Thoracic aorta (tissue), 2 donors: ENCODE measurements around the gene MVB12B. TPM values are rescaled to one million over a fixed set of nuclear protein-coding genes. Genes with fewer than 3 reads are reported as not detected.

Experiments used
- ATAC-seq: fragments of 150-250 bp; one replicate; pipeline ENCODE4 v1.8.0; 2017; ENCODE audit warnings: low read depth; ENCODE audit not compliant: insufficient number of reproducible peaks, low FRiP score
- DNase-seq: peaks from one replicate; pipeline ENCODE4 v3.0.0-alpha.2; 2020; ENCODE audit warnings: low spot score
- H3K27ac ChIP-seq, 2 donors: fragments of 200-600 bp; sonication (generic); 1 replicate in 1 of 2; 2 replicates in 1 of 2; pipeline ENCODE4 v1.5.1; 2016; ENCODE audit warnings: mild to moderate bottlenecking in 2 of 2, moderate library complexity in 2 of 2
- H3K27me3 ChIP-seq: fragments of 200-600 bp; sonication (generic); replicated peaks from 2 replicates; pipeline ENCODE4 v1.6.0; 2016; ENCODE audit warnings: mild to moderate bottlenecking; ENCODE audit not compliant: insufficient read depth
- H3K36me3 ChIP-seq: fragments of 200-600 bp; sonication (generic); one replicate; pipeline ENCODE4 v1.5.1; 2016
- H3K4me1 ChIP-seq, 2 donors: fragments of 200-600 bp; sonication (generic); 1 replicate in 1 of 2; 2 replicates in 1 of 2; pipeline versions ENCODE4 v1.5.1 to v1.6.0; 2016; ENCODE audit warnings: low read depth in 2 of 2, mild to moderate bottlenecking in 1 of 2; ENCODE audit not compliant: control insufficient read depth in 1 of 2
- H3K4me3 ChIP-seq: fragments of 200-600 bp; sonication (generic); 2 replicates; pipeline ENCODE4 v1.5.1; 2016; ENCODE audit warnings: mild to moderate bottlenecking
- H3K9me3 ChIP-seq: fragments of 200-600 bp; sonication (generic); 2 replicates; pipeline ENCODE4 v1.5.1; 2016
- CTCF ChIP-seq: fragments of 200-600 bp; sonication (generic); IDR thresholded peaks from one replicate; pipeline ENCODE4 v1.5.1; 2019; ENCODE audit warnings: antibody characterized with exemption
- total RNA-seq, 2 donors: library from RNA; depleted of rRNA; stranded (reverse); fragments of >200 nt; gene quantifications; one replicate each; pipeline versions ENCODE4 v1.1.0 to v1.2.3, GENCODE V29; 2016

Gene MVB12B
- total RNA-seq, 2 donors from 2014 or later = 18.4 to 21.7 TPM

GRCh38 chr9:126531591-126531990 is 205.0 kb downstream of the MVB12B start:
- no peak for DNase-seq

GRCh38 chr9:126532019-126532462 is 205.4 kb downstream of the MVB12B start:
- TF ChIP-seq CTCF = no peak
- Histone ChIP-seq H3K36me3 (no peaks in the 10 kb centered on the region), H3K27ac (no peak overlapping the region), H3K9me3 (no peaks in the 10 kb centered on the region), H3K4me3 (no peak overlapping the region), H3K27me3 (no peaks in the 10 kb centered on the region), H3K4me1 (no peaks in the 10 kb centered on the region)
- DNase-seq (no peak), ATAC-seq (no peak)

More at GRCh38 chr9:126531591-126531990, 205.0 kb downstream of the MVB12B start:
- no peak overlapping the region for H3K4me3 ChIP-seq
- H3K27me3 ChIP-seq = no peaks in the 10 kb centered on the region
- no peak for ATAC-seq
- no peaks in the 10 kb centered on the region for H3K4me1 ChIP-seq
- H3K9me3 ChIP-seq = no peaks in the 10 kb centered on the region
- no peaks in the 10 kb centered on the region for H3K36me3 ChIP-seq
- no peak overlapping the region for H3K27ac ChIP-seq
- TF ChIP-seq CTCF = no peak

GRCh38 chr9:126532489-126532888 is 205.9 kb downstream of the MVB12B start:
- Histone ChIP-seq H3K27me3 (no peaks in the 10 kb centered on the region), H3K9me3 (no peaks in the 10 kb centered on the region), H3K4me3 (no peak overlapping the region), H3K4me1 (no peaks in the 10 kb centered on the region), H3K27ac (no peak overlapping the region), H3K36me3 (no peaks in the 10 kb centered on the region)
- ATAC-seq = no peak
- no peak for DNase-seq
- no peak for TF ChIP-seq CTCF

GRCh38 chr9:126532951-126533925 is 206.6 kb downstream of the MVB12B start:
- Histone ChIP-seq H3K9me3 (no peaks in the 10 kb centered on the region), H3K4me1 (no peaks in the 10 kb centered on the region), H3K36me3 (no peaks in the 10 kb centered on the region), H3K4me3 (no peak overlapping the region), H3K27me3 (no peaks in the 10 kb centered on the region), H3K27ac (no peak overlapping the region)
- TF ChIP-seq CTCF = no peak
- no peak for DNase-seq
- ATAC-seq = no peak

GRCh38 chr9:126533926-126534310 is 207.3 kb downstream of the MVB12B start:
- Histone ChIP-seq H3K36me3 (no peaks in the 10 kb centered on the region), H3K4me1 (no peaks in the 10 kb centered on the region), H3K27me3 (no peaks in the 10 kb centered on the region), H3K27ac (no peak overlapping the region), H3K9me3 (no peaks in the 10 kb centered on the region), H3K4me3 (no peak overlapping the region)
- TF ChIP-seq CTCF = no peak
- ATAC-seq (no peak), DNase-seq (no peak)
